Fibroblast of mammary gland (primary cell): Measurements from ENCODE around the gene CTAGE8.
"Not testable (repeated sequence)": the region's sequence is repeated elsewhere in the genome, so short reads cannot be mapped to it uniquely, and the experiment has no call there.

ENCODE experiments used
- DNase-seq: peaks from one replicate; pipeline ENCODE4 v3.0.0-alpha.2; 2010; ENCODE audit warnings: low read depth
- H3K4me3 ChIP-seq: 2 replicates; pipeline ENCODE4 v1.5.1; 2011; ENCODE audit warnings: low read depth, mild to moderate bottlenecking, low read length, moderate library complexity; ENCODE audit not compliant: control insufficient read depth

CTAGE8 gene

GRCh38 chr7:144269188-144269587 is at the start of gene CTAGE8:
Gene CTAGE8 (minus strand): TSS chr7:144269288. CDS start chr7:144269250, 38 bp downstream.
- not testable (repeated sequence) for H3K4me3 ChIP-seq, DNase-seq

GRCh38 chr7:144317537-144317936 is 48.4 kb upstream of the CTAGE8 start:
- H3K4me3 ChIP-seq, DNase-seq: not testable (repeated sequence)

- DNase-seq, result not testable (repeated sequence)
Measured at GRCh38 chr7:144311872-144312469, 42.9 kb upstream of the CTAGE8 start, which contains the start of gene OR2A1. Gene OR2A1 (plus strand): TSS chr7:144312419. CDS start chr7:144318125, 5,706 bp downstream.

GRCh38 chr7:144311218-144311617 is 42.1 kb upstream of the CTAGE8 start:
- not testable (repeated sequence) for DNase-seq

More at GRCh38 chr7:144311872-144312469, 42.9 kb upstream of the CTAGE8 start, which contains the start of gene OR2A1:
- not testable (repeated sequence) for H3K4me3 ChIP-seq

GRCh38 chr7:144309702-144310101 is 40.6 kb upstream of the CTAGE8 start:
- DNase-seq, result not testable (repeated sequence)

More at GRCh38 chr7:144311218-144311617, 42.1 kb upstream of the CTAGE8 start:
- H3K4me3 ChIP-seq, result not testable (repeated sequence)

GRCh38 chr7:144305156-144305555 is 36.1 kb upstream of the CTAGE8 start:
- DNase-seq, H3K4me3 ChIP-seq: not testable (repeated sequence)

More at GRCh38 chr7:144309702-144310101, 40.6 kb upstream of the CTAGE8 start:
- H3K4me3 ChIP-seq, result not testable (repeated sequence)

- not testable (repeated sequence) for H3K4me3 ChIP-seq, DNase-seq
Measured at GRCh38 chr7:144303607-144304006, 34.5 kb upstream of the CTAGE8 start.

GRCh38 chr7:144302578-144303303 is 33.7 kb upstream of the CTAGE8 start:
- H3K4me3 ChIP-seq, DNase-seq: not testable (repeated sequence)

- H3K4me3 ChIP-seq, DNase-seq: not testable (repeated sequence)
Measured at GRCh38 chr7:144293794-144294499, 24.9 kb upstream of the CTAGE8 start.

- not testable (repeated sequence) for H3K4me3 ChIP-seq, DNase-seq
Measured at GRCh38 chr7:144292384-144293161, 23.5 kb upstream of the CTAGE8 start.

- DNase-seq, H3K4me3 ChIP-seq: not testable (repeated sequence)
Measured at GRCh38 chr7:144291607-144292006, 22.5 kb upstream of the CTAGE8 start.

GRCh38 chr7:144287171-144287784 is 18.2 kb upstream of the CTAGE8 start:
- DNase-seq, H3K4me3 ChIP-seq: not testable (repeated sequence)

GRCh38 chr7:144283716-144284115 is 14.6 kb upstream of the CTAGE8 start:
- not testable (repeated sequence) for H3K4me3 ChIP-seq, DNase-seq

GRCh38 chr7:144282490-144282889 is 13.4 kb upstream of the CTAGE8 start:
- not testable (repeated sequence) for DNase-seq, H3K4me3 ChIP-seq

GRCh38 chr7:144281981-144282380 is 12.9 kb upstream of the CTAGE8 start:
- not testable (repeated sequence) for DNase-seq

GRCh38 chr7:144280010-144280409 is 10.9 kb upstream of the CTAGE8 start:
- not testable (repeated sequence) for H3K4me3 ChIP-seq, DNase-seq

More at GRCh38 chr7:144281981-144282380, 12.9 kb upstream of the CTAGE8 start:
- H3K4me3 ChIP-seq, result not testable (repeated sequence)

GRCh38 chr7:144275281-144275680 is 6.2 kb upstream of the CTAGE8 start:
- DNase-seq, H3K4me3 ChIP-seq: not testable (repeated sequence)

- not testable (repeated sequence) for DNase-seq, H3K4me3 ChIP-seq
Measured at GRCh38 chr7:144264692-144265091, 4.4 kb downstream of the CTAGE8 start, which contains the start of gene OR2A7. Gene OR2A7 (minus strand): TSS chr7:144264792. CDS start chr7:144259628, 5,164 bp downstream.
